Astrocyte of the spinal cord (primary cell): Measurements from ENCODE around the gene NUDT16L1.

Source experiments
- DNase-seq: peaks from one replicate; pipeline ENCODE4 v3.0.0; 2011; ENCODE audit warnings: low read depth, low spot score
- H3K4me3 ChIP-seq: 2 replicates; pipeline ENCODE4 v1.5.1; 2011; ENCODE audit warnings: low read depth, mild to moderate bottlenecking, low read length, moderate library complexity
- in situ Hi-C: cut with HindIII; loops from 2 replicates; pipeline ENCODE4 v1.10.0; 2017; ENCODE audit warnings: low sequenced_read_pairs
- TF ChIP-seq, protein P1 (sequence below): IDR thresholded peaks from 2 replicates; pipeline ENCODE4 v1.5.1; 2012; ENCODE audit warnings: low read depth, mild to moderate bottlenecking, low read length, inconsistent platforms

The NUDT16L1 gene

DNA sequence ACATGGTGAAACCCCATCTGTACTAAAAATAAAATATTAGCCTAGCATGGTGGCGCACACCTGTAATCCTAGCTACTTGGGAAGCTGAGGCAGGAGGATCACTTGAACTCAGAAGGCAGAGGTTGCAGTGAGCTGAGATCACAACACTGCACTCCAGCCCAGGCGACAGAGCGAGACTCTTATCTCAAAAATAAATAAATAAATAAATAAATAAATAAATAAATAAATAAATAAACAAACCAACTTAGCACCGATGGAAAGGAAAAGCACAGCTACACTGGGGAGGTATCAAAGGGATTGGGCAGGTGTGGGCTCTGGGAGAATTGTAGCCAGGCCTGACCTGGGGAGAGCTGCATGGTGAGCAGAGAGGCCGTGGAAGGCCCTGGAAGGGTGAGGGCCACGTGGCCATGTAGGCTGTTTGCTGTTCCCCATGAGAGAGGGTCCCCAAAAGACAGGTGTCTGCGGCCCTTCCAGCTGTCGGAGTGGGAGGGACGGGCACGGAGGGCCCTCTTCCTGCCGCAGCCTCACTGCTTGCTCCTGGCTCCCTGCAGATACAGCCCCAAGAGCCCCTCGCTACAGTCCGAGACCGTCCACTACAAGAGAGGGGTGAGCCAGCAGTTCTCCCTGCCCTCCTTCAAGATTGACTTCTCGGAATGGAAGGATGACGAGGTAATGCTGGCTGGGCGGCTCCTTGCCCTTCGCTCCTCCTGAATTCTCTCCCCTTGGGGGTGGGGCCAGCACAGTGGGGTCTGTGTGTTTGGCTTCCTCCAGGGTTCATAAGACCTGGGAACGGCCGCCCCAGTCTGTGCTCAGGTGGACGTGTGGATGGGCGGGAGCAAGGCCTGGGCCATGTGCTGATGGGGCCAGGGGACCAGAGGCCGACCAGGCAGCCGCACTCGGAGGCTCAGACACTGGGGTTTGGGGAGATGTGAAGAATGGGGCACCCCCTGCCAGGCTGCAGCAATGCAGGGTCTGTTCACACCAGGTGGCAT, 36.4 kb upstream of the NUDT16L1 start:
- no peak for DNase-seq
- in situ Hi-C loops, result no loop called here
- TF ChIP-seq, protein P1, sequence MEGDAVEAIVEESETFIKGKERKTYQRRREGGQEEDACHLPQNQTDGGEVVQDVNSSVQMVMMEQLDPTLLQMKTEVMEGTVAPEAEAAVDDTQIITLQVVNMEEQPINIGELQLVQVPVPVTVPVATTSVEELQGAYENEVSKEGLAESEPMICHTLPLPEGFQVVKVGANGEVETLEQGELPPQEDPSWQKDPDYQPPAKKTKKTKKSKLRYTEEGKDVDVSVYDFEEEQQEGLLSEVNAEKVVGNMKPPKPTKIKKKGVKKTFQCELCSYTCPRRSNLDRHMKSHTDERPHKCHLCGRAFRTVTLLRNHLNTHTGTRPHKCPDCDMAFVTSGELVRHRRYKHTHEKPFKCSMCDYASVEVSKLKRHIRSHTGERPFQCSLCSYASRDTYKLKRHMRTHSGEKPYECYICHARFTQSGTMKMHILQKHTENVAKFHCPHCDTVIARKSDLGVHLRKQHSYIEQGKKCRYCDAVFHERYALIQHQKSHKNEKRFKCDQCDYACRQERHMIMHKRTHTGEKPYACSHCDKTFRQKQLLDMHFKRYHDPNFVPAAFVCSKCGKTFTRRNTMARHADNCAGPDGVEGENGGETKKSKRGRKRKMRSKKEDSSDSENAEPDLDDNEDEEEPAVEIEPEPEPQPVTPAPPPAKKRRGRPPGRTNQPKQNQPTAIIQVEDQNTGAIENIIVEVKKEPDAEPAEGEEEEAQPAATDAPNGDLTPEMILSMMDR, result no peak
- no peak overlapping the region for H3K4me3 ChIP-seq

DNA sequence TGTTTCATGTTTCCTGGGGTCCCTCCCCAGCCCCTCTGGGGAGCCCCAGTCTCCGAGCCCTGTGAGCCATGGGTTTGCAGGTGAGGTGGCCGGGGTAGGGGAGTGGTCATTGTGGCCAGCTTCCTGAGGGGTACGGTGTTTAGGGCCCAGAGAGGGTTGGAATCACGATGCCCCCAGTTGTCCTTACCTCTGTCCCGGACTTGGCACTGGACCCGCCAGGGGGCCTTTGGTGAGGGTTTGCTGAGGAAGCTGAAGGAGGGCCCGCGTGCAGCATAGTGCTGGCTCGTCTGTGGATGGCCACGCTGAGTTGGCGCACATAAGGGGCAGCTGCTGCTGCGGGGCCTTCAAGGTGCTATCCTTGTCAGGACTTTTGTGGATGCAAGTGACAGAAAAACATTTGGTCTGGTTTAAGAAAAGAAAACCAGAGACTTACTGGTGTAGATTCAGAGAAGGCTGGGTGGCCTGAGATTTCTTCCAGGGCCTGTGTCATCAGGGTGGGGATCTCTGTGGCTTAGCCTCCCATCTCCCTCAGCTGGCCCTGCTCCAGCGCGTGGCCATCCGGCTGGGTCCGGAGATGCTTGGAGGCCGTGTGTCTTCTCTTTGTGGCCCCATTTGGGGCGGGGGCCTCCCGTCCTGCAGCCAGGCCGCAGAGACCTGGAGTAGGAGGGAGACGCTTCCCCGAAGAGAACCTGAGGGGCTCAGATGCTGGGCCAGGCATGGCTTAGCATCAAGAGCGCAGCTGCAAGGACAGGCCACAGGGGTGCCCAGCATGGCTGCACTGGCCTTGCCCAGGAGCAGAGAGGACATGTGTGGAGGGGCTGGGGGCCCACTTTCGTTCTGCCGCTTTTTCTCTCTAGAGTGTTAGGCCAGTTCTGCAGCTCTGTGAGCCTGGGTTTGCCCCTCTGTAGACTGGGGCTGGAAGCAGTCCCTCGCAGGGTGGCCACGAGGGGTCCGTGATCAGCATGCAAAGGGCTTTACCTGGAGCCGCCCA, 33.7 kb upstream of the NUDT16L1 start:
- in situ Hi-C loops, result no loop called here
- TF ChIP-seq, protein P1, result no peak
- no peak for DNase-seq
- H3K4me3 ChIP-seq, result no peak overlapping the region

DNA sequence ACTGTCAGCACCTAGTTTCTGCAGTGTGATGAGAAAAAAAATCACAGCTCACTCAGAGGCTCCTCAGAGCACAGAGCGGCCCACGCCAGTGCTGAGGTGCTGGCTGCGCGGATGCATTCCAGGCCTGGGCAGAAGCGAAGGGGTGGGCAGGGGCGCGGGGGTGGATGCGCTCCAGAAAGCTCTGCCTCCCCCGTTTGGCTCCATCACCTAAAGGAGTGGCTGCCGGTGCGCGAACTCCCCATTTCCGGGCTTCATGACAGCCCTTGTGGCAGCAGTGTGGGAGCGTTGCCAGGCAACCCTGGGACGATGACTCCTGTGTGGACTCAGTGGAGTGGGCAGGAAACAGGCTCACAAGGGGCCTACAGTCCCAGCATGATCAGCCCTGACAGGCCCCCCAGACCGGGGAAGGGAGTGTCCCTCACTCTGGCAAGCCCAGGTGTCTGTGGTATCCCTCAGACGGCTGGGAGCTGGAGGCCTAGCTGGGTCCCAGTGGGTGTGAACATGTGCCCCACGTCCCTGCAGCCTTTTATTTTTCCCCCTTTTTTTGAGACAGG, 32.8 kb upstream of the NUDT16L1 start:
- DNase-seq, result peak; percentile 68
- in situ Hi-C loops, result no loop called here
- H3K4me3 ChIP-seq, result no peak overlapping the region
- TF ChIP-seq, protein P1, result no peak

DNA sequence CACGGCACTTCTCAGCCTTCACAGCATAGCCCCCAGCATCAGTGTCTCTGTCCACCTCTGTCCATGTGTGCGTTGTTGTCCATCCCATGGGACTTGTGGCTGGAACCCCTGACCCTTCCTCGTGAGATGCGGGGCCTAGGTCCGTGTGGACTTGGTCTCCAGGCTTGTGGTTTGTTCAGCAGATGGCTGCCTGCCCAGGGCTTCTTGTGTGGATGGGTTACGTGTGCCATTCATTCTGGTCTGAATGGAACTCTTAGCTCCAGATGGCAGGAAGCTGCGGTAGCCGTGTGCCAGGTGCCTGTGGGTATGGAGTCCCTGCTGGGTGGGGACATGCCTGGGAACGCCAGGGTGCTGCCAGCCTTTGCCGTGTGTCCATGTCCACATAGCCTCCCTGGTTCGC, 31.7 kb upstream of the NUDT16L1 start:
- TF ChIP-seq, protein P1, result no peak
- DNase-seq, result peak; percentile 49
- in situ Hi-C loops, result no loop called here
- H3K4me3 ChIP-seq, result no peak overlapping the region

DNA sequence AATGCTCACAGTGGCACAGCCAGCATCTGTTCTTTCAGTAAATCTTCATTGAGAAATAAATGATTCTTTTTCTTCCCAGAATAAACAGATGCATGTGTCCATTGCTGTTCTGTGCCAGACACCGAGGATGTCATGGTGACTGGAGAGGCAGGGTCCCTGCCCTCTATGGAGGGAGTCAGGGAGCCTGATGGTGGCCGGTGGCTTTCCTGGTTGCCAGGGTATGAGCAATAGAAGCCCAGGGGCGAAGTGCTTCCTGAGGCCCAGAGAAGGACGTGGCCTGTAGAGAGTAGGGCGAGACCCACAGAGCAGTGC, 29.9 kb upstream of the NUDT16L1 start:
- DNase-seq, result no peak
- H3K4me3 ChIP-seq, result no peak overlapping the region
- in situ Hi-C loops, result no loop called here
- TF ChIP-seq, protein P1, result no peak

DNA sequence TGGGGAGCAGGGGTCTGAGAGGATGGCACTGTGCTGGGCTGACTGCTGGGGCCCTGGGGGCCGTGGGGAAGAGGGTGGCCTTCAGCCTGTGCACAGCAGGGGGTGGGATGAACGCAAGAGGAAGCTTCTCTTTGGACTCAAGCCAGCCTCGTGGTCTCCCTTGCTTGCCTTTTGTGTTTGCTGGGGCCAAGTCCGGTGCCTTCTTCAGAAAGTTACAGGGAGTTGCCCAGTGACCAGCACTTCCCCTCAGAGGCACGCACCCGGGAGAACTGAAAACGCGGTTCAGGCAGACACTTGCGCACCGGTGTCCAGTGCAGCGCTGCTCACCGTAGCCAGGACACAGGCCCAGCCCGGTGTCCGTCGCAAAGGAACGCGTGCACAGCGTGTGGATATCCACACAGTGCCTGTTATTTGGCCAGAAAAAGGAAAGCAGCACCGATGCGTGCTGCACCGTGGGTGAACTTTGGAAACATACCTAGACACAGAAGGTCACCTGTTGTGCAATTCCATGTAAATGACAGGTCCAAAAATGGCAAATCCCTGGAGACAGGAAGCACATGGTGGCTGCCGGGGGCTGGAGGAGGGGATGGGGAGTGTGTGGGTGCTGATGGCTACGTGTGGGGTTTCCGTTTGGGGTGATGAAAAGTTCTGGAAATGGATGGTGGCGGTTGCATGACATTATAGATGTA, 29.4 kb upstream of the NUDT16L1 start:
- H3K4me3 ChIP-seq, result no peak overlapping the region
- TF ChIP-seq, protein P1, result no peak
- in situ Hi-C loops, result no loop called here
- peak; percentile 17 for DNase-seq
